NCI-H2227 (cell line): Measurements from ENCODE around the gene FGF14.
"Not testable (repeated sequence)": the region's sequence is repeated elsewhere in the genome, so short reads cannot be mapped to it uniquely, and the experiment has no call there.

Experiments used
- DNase-seq: peaks from one replicate; lab custom pipeline; 2025; ENCODE audit not compliant: unreplicated experiment; lab: John Stamatoyannopoulos, UW

The FGF14 gene

DNA sequence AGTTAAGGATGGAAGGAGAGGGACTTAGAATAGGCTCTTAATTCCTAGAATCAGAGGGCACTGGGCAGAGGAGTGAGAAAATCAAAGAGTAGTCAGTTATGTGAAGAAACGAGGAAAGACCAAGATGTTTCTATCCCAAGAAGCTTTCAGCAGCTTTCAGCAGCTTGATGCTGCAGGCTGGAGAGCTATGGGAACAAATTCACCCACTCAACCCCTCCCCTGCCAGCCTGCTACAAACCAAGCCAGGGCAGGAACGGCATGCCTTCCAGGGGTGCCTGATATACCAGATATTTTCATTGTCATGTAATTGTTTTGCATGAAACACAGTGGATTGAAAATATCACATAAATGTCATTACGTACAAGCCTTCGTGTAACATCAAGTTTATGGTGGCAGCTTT, 262.2 kb downstream of the FGF14 start:
- no peak for DNase-seq

DNA sequence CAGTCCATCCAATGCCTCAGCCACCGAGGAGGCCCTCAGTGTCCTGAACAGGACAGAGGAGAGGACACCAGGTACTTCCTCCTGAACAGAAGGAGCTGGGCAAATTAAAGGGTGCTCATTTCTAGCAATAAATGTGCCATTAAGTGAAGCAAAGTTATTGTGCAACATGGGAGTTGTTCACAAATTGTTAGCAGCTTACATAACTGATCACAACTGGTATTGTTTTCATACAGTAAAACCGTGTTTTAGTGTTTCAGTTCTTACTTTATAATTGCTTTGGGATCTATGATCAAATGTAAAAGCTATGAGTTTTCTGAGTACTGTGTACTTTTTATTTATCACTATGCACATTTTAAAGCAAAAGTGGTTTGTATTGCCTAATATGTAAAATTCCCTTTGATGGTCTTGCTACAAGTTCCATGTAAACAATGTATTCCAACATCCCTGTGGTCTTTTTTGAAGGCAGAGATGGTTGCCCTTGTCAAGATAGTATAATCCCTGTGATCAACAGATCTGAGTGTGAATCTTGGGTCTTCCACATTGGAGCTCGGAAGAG, 263.1 kb downstream of the FGF14 start:
- no peak for DNase-seq

DNA sequence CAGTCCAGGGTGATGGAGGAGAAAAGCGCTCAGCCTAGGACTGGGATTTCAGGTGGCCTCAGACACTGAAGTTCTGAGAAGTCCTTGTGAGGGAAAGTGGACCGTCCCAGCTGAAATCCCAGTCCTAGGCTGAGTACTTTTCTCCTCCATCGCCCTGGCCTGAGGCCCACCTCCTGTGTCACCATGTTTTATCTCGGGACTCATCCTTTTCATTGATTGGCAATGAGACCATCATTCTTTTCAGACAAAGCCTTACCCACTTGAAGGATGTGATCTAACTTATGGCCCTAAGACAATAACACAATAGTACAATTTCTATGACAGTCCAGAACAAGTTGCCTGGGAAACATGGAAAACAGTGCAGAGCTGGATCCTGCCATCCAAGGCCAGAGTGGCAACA, 263.9 kb downstream of the FGF14 start:
- DNase-seq: not testable (repeated sequence)

DNA sequence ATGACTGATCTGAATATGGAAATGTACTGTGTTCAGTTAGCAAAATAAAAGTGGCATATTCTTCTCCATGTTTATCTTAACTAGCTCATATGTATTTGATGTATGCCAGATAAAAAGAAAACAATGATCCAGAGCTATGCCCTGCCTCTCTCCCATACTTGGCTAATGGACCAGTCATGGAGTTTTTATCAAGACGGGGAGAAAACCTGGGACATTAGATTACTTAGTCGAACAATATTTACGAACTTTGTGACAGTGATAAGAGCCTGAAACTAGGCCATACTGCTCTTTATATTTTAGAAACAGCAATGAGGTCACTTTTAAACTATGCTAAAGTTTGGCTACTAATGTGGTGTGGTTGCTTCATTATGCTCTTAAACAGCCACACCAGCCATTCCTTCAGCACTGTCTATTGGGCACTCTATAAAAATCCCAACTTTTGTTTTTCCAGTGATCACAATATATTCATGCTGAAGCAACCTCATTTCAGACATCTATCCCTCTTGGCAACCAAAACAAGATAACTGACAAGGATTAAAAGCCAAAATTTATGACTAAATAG, 265.0 kb downstream of the FGF14 start:
- DNase-seq: no peak

DNA sequence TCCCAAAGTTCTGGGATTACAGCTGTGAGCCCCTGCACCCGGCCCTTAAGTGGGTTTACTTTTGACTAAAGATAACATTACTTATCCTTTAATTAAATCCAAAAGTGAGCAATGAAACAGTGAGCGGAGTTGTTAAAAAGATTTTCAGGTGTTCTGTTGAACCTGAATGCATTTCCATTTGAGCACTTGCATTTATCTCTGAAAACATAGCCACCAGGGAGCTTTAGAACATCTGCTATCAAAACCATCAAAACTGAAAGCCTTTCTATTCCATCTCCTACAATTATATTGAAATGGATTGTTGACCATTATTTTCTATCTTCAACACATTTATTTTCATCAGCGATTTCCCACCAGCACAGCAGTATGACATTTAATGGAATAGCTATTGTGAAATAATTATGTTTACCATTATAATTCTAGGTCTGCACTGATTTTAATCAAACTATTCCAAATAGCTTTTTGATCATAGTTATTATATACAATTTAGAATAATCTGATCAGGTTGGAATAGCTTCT, 269.0 kb downstream of the FGF14 start:
- peak; percentile 57 for DNase-seq

DNA sequence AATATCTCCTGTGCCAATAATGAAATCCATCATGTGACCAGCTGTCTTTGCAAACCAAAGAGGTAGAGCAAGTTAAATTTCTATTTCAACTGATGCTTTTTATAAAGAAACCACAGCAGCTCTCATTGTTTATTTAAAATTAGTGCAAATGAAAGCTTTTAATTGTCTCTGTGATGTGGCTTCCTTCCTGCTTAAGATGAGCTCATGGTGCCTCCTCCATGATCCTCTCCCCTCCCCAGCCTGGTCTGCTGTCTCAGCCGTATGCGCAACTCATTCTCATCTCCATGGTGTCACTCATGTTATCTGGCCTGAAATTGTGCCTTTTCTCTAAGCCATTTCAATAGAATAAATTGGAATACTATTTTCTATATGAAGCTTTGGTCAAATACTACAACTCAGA, 270.6 kb downstream of the FGF14 start:
- no peak for DNase-seq

DNA sequence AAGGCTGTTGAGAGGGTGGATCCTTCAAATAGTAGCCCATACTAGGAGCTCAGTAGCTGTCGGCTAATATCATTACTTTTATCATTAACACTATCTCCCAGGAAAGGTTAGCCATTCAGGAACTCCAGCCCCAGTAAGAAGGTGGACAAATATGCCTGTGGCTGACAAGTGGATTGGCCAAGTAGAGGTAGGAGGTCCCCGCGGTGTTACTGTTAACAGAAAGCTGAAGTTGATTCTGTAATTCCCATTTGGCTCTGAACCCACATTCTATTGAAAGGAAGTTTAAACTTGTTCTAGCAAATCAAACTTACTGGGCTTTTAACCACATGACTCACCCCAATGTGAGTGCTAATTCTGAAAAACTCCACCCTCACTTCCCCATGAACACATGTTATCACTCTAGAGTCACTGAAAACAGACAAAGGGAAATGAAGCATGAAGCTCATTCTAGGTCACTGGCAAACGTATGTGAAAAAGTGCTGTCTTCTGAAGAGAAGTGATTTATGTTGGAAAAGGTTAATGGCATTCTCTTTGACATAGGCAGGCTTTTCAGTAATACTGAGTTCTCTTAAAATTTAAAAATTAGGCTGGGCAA, 273.5 kb downstream of the FGF14 start:
- no peak for DNase-seq

DNA sequence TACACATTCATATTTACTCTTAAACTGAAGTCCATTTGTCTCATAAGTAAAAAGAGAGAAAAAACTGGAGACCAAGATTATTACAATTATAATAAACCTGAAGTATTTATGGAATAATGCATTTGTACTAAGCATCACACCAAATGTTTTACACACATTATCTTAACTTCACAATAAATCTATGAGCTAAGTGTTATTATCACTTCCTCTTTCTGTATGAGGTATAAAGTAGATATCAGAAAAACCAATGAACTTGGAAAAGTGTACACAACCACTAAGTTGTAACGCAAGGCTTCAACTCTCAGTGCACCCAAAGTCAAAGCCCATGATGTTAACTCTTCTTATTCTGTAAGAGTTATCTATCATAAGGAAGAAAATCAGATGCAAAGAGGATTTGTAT, 274.7 kb downstream of the FGF14 start:
- DNase-seq: no peak

DNA sequence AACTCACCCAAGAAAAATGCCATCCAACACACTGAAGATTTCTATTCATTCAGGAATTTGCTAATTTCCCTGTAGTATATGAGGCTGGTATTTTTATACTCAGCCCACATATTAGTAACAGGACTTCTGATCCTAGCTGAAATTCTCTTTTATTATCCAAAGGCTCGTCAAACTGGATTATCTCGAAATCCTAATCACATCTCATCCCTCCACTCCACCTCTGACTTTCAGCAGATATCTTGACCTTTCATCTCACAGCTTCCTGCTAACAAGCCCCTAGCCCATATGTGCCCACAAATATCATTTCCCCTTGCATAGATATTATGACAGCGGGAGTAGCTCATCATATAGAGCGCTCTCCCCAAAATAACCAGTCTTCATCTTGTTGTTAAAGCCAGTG, 279.7 kb downstream of the FGF14 start:
- no peak for DNase-seq

DNA sequence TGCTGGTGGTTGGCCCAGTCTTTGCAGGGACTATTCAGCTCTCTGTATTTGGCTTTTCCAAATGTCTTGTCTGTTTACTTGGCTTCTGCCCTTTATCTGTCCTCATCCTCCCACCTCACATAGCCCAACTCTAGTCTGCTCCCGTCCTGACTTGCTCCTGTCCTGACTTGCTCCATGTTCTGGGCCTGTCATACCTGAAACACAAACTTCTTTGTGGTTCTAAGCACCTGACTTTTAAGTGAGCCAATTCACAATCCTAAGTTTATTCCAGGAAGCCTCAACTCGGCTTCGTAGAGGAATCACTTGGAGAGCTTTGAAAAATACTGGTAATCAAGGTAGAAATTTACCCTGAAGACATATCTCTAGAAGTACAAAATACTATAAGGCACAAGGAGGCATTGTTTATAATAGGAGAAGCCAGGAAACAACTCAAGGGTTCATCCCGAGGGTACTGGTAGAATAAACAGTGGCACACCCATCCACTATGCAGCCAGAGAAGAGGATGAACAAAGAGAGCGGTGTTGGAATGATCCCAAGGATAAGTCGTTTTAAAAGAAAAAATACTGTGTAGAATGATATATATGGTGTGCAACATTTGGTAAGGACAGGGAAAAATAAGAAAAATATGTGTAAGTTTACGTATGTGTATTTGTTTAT, 284.5 kb downstream of the FGF14 start:
- no peak for DNase-seq

DNA sequence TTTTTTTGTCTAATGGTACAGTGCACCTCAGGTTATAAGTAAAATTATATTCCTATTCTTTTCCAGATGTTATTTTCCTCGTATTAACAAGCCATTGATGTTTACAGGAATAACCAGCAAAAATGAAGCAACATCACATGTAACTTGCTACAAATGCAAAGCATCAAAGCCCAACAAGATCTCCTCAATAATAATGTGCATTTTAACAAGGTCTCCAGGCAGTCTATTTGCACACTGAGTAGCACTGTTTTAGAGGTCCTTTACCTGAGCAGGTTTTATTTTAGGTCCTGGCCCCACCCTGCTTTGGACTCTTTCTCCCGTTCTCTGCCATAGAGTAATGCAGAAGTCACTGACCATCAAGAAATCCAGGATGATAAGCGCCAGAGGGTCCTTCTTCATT, 298.4 kb downstream of the FGF14 start:
- no peak for DNase-seq

DNA sequence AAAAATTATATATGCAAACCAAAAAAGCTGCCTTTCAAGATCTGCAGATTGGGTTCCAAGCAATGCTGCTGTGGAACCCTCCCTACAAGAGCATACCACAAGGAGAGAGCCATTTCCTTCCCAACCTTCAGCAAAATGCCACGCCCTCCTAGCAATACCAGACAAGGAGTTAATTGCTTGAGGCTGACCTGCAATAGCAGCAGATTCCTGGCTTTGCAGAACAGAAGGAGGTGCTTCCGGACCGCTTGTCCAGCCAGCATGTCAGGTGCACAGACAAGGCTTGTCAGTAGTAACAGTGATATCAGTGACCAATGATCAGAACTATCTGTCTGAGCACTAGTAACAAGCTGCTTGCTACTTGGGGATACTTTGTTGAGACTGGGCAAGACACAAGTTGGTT, 301.6 kb downstream of the FGF14 start:
- no peak for DNase-seq

DNA sequence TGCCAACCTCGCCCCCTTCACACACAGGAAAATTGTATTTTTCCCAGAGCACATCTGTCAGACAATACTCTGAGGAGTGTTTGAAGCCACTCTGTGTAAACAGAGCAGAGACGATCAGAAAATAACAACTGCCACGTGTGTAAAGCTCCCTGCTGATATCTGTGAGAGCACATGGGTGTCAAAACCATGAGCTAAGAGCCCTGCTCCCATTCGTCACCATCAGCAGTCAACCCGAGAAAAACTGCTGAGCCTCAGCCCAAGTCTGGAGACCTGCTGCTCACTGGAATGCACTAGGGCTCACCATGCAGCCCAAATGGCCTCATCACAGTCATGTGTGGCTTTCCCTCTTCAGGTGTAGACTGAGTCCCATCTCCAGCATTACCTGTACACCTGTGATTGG, 304.1 kb downstream of the FGF14 start:
- no peak for DNase-seq

DNA sequence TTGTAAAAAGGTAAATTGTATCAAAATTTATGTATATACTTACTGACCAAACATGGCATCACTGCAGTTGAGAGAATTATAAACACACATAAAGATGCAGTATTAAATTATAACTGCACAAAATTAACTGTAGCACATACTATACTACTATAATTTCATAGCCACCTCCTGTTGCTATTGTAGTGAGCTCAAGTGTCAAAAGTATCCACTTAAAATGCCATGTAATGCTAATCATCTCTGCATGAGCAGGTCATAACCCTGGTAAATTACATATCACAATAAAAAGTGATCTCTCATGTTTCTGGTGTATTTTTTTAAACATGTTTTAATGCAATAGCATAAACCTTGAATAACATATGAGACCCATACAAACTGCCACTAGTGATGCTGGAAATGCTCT, 308.6 kb downstream of the FGF14 start:
- DNase-seq: peak; percentile 9

DNA sequence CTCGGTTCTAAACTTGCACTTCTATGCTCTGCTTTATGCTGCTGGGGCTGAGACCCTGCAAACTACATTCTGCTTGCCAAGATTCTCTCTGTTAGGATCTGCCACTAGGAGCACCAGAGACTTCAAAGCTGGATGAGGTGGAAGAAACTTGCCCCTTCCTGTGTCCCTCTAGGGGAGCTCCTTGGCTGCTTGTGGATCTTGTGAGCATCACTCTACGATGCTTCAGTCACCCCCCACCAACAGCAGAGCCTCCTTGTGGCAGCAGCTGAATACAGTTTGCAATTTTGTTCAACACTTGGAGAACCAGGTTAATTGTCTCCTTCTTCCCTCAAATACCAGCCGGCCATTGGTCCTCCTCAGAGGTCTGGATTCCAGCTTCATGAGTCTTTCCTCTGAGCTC, 310.6 kb downstream of the FGF14 start:
- no peak for DNase-seq

DNA sequence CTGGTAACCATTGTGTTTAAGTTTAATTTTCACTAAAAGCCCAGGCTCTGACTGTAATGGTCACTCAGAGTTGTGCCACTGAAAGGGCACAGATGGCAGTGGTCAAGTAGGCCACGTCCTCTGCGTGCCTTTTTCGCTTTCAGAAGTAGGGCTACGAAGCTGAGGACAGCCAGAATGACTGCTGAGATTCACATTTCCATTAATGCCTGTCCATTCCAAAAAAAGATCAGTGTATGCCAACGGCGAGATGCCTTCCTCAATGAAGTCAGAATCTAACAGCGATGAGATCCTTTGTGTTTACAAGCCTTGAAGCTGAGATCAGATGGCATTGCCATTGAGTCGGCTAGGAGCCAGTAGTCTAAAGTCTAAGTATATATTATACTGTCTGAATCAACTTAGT, 311.3 kb downstream of the FGF14 start:
- DNase-seq: no peak

DNA sequence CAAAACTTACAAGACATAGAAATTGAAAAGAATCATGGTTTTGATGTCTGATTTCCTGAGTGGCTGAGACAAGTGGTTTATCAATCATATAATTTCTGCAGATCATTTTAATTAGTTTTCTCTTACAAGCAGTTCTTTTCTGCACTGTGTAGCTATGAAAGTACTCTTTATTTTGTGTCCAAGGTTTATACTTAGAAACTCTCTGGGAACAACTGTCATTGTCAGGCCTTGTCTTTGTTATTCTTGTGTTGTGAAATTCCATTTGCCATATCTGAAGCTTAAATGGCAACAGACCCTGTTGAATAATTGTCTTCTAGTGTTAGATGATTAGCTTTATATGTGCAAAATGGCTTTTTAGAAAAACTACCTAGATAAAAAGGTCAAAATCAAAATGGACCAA, 312.1 kb downstream of the FGF14 start:
- DNase-seq: no peak

DNA sequence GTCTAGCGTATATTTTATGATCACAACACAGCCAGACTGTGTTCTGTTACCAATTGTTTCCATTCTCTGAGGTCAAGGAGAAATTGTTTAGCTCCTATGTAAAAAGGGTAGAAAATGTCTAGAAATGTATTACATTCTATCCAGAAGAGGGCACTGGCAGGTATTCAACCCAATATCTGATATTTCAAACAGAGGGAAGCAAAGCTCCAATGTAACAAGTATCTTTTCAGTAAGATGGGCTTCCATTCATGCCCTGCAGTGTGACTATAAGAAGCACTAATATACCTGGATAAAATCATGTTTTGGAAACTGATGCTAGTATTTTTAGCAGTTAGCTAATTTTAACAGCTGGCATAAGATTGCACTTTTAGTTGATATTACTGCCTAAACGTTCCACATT, 312.7 kb downstream of the FGF14 start:
- no peak for DNase-seq

DNA sequence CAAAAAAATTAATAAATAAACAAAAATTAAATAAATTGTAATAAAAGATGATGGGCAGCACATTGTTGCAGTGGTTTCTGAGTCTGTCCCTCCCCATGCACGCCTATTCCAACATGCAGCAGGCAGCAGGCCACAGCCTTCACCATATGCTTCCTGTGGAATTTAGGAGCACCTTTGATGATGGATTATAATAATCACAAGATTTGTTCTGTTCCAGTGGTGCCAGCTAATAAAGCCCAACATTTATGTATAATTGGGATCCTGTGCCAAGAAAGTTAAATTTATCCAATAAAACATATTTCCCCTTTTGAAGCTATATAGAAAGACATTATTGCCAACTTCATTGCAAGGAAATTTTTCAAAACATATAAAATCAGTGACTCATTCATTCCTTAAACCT, 328.6 kb downstream of the FGF14 start:
- no peak for DNase-seq

DNA sequence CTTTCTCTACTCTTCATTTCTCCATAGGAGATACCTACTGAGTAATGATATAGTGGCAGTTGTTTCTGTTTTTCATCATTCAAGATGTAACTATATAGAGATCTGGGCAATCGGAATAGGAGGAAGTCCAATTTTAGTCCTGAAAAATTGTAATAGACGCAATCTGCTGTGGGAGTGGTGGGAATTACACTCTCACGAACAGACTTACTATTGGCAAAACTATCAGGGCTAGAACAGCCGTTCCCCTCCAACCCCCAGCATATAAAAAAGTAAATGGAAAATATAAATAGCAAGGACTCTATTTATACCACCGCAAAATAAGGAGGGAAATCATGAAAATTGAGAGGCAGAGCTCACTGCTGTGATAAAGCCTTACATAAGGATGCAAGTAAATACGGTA, 330.1 kb downstream of the FGF14 start:
- DNase-seq: no peak

DNA sequence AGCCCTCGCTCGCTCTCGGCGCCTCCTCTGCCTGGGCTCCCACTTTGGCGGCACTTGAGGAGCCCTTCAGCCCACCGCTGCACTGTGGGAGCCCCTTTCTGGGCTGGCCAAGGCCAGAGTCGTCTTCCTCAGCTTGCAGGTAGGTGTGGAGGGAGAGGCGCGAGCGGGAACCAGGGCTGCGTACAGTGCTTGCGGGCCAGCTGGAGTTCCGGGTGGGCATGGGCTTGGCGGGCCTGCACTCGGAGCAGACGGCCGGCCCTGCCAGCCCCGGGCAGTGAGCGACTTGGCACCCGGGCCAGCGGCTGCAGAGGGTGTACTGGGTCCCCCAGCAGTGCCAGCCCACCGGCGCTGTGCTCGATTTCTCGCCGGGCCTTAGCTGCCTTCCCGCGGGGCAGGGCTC, 333.5 kb downstream of the FGF14 start:
- not testable (repeated sequence) for DNase-seq

DNA sequence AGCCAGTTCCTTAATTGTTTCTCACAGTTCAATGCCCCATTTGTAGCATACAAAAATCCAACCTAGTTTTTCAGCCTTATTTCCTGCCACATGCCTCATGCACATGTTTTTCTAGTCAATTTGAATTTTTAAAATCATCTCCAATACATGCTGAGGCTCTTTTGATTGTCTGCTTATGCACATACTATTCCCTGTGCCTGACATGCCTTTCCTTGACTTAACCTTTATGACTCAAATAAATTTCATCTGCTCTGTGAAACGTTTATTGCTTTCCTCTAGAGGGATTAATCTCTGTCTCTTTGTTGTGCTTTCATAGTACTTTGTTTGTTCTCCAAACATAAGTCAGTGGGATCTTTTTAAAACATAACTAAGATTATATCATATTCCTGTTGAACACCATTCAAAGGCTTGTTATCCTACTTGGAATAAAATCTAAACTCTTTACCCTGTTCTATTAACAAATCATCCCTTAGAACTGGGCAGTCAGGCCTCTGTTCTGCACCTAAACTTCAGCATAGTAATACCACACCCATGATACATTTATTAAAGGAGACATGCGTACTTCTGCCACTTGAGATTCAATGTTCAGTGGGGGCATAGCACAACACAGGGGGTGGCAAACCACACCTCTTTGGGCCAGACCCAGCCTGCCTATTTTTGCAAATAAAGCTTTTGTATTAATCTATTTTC, 346.6 kb downstream of the FGF14 start:
- DNase-seq: no peak
